Measurements from ENCODE around the gene CPT1A.
A peak's percentile ranks its signal among the peaks of the same experiment; 100 is the strongest.

The CPT1A gene

DNA sequence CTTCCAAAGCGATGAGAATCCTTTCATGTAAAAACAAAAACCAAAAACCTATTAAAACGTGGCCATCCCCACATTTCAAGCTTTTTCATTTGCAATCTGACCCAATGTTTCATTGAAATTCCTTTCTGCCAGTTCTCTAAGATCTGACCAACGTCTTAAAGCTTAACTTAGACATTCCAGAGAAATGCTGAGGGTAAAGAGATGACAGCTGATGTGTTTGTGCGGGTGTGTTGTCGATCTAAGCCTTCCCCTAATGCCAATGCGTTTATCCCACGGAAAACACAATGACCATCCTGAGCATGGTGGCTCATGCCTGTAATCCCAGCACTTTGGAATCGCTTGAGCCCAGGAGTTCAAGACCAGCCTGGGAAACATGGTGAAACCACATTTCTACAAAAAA lies 84.0 kb downstream of the CPT1A start:
- no peak for DNase-seq (ENCODE audit: low read depth)

GRCh38 chr11:68756171-68756766 lies 85.4 kb downstream of the CPT1A start:
- DNase-seq (ENCODE audit: low read depth), result no peak

DNA sequence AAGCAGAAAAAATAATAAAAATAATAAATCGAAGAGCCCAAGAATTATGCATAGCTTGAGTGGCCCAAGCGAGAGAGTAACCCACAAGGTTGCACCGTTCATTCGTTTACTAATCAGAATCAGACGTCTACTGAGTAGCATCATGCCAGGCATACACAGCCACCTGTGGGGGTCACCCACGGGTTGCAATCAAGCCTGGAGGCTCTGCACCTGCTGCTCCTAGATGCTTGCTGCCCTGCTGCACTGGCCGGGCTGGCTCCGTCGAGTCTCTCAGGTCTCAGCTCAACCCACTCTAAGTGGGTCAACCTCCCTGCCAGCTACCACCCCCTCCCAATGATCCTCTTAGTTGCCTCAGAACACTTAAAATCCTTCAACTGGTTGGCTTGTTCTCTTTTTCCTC lies 88.4 kb downstream of the CPT1A start:
- DNase-seq (ENCODE audit: low read depth), result no peak

DNA sequence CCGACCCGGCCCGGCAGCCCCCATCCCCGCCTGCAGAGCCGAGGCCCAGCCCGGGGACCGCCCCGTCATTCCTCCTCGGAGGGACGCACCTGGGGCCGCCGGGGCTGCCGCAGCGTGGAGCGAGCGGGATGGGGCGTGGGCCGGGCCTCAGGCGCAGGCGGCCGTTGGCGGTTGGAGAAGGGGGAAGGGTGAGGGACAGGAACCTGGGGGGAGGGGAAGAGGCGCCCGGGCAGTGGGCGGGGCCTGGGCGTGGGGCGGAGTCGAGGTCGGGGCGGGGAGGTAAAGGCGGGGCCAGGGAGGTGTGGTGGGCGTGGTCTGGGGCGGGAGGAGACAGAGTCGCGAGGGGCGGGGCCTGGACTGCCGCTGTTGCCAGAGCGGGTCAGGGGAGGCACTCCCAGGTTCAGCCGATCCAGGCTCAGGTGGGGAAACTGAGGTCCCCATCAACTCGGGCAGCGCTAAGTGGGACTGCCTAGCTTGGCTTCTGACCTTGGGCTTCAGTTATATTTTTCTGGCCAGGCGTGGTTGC lies 90.3 kb downstream of the CPT1A start, which contains the start of gene TESMIN:
TSS of gene TESMIN (minus strand) at position 190 of the 526 bp plus-strand sequence. CDS start 860 bp downstream, outside the sequence.
- DNase-seq (ENCODE audit: low read depth), result peak; percentile 87

- no peak for DNase-seq (ENCODE audit: low read depth)
These were observed 90.8 kb downstream of the CPT1A start for GRCh38 chr11:68751004-68751325.

DNA sequence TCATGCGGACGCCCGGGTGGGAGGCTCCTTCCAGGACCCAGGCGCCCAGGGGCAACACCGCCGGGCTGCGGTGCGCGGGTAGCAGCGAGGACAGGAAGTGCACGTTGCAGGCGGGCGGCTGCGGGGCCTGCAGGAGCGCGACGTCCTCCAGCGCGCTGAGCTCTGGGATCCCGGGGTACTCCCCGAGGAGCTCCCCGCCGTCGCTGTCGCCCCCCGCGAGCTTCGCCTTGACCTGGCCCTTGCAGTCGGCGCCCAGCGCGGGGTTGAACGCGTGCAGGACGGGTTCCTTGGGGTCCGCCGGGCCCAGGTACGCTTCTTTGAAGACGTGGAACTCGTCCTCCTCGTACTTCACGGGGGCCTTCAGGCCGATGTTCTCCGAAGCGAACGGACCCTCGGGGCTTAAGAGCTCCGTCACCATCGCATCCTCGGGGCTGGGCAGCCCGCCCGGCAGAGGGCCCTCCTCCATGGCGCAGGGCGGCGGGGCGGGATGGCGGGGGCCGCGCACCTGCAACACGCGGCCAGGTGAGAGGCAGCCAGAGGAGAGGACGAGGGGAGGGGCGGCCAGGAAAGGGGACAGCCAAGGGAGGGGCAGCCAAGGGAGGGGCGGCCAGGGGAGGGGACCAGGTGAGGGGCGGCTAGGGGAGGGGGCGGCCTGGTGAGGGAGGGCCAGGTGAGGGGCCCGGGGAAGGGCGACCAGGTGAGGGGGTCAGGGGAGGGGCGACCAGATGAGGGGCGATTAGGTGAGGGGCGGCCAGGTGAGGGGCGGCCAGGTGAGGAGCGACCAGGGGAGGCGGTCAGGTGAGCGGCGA lies 91.3 kb downstream of the CPT1A start:
- no peak for DNase-seq (ENCODE audit: low read depth)

DNA sequence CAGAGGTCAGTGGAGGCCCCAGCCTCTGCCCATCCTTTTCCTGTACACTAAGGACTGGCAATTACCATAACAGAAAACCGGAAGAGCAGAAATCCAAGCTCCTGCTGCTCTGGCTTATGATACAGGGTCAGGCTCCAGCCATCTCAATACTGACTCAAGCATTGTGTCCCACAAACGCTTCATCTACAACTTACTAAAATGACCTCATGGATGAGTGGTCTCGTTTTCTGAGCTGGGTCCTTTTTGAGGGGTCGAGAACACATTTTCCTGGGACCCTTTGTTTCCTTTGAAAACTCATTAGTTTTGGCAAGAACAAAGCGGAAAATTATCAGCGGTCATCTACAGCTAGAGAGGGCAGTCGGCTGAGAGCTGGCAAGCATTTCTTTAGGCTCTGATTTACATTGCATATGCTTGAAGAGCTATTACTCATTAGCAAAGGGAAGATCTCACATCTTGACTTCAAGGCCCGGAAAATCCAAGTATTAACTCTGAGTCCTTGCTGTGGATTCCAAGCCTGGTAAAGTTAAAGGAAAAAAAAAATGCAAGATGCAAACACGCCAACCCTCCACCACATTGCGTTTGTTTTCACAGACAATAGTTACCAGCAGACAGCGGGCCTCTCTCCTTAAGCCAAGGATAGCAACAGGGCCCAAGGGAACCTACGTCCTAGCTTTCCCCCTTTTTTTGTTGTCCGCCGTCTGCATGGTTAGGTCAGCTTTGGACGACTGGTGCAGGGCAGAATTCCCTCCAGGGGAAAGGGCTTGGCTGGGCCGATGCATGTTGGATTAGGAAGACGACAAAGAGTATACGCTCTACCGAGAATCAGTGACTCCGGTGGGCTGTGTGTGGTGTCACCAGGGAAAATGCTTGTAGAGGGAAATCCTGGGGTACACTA lies 92.2 kb downstream of the CPT1A start:
- DNase-seq (ENCODE audit: low read depth), result no peak

DNA sequence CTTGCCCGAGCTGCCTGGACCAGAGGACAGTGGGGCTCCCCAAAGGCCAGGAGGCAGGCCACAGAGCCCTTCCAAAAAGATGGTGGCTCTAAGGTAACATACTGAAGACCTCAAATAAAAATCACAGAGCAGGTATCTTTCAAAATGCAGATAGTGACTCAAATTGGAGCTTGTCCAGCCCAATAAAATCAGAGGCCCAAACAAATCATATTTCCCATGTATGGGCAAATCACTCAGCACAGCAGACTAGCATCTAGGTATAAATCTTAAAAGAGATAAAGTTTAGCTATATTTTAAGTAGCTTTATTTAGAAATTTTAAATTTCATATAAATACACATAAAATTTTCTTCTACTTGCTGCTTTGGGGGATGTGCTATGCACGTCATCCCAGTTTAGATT lies 93.7 kb downstream of the CPT1A start:
- DNase-seq (ENCODE audit: low read depth), result no peak

DNA sequence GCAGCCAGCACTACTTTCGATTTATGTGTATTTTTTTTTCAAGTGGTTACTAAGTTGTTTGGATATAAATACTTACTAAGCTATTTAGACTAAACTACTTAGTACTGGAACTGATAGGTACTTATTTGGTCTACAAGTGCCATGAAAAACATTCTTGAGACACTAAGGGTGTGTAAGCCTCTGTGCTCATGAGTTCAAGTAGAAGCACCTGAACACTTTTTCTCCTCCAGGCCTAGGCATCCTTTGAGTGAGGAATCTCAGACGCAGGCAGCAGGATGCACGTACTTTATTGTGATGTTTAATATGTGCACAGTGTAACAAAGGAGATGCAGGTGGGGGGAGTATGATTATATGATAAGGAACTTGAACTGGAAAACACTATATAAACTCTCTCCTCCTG lies 98.2 kb downstream of the CPT1A start:
- no peak for DNase-seq (ENCODE audit: low read depth)

GRCh38 chr11:68741463-68741862 lies 100.3 kb downstream of the CPT1A start:
- no peak for DNase-seq (ENCODE audit: low read depth)

DNA sequence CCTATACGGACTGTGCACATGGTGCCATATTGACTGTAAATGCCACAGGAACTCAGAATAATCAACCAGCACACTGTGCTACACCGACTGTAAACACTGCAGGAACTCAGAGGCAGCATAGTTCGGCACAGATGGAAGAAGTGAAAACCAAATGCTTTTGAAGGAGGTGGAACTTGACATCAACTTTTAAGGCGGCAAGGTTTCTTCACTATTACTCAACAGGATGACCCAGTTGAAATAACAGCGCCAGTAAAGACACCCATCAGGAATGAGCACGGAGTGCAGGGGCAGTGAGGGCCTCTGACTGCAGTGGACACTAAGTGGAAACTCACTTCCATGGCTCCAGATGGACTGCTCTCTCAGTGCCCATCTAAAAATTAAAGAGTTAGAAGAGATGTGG lies 106.1 kb downstream of the CPT1A start:
- no peak for DNase-seq (ENCODE audit: low read depth)

DNA sequence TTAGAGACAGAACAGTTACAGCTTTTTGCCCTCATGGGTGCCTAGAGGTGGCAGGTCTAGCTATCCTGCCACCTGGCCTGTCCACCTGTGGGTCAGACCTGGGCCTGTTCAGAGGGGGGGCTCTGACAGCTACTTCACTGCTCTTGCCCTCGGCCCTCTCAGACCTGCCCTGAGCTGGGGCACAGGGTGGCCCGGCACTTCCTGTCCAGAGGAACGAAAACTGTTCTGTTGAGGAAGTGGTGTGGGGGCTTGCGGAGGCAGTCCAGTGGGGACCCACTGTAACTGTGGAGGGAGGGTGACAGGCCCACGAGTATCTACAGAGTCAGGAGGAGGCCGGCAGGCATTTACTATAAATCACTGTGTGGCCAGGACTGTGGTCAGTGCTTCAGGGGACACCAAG lies 106.6 kb downstream of the CPT1A start:
- no peak for DNase-seq (ENCODE audit: low read depth)

DNA sequence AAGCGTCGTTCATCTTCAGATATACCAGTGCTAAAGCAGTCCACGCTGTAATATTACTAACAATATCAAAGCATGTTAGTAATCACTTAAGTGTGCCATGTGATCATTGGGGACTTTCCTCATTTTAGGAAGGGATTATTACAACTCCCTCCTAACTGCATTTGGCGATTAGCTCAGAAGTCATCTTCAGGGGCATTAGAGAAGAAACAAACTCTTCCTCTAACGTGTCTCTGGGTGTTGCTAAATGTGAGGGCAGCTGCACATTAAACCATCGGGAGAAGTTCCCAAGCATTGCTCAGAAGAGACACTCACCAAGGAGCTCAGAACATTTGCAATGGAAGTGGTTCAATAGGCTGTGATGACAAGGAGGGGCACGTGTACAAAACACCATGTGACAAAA lies 107.6 kb downstream of the CPT1A start:
- no peak for DNase-seq (ENCODE audit: low read depth)

GRCh38 chr11:68727783-68728182 lies 113.9 kb downstream of the CPT1A start:
- DNase-seq (ENCODE audit: low read depth), result no peak

GRCh38 chr11:68724293-68724692 lies 117.4 kb downstream of the CPT1A start:
- no peak for DNase-seq (ENCODE audit: low read depth)

- DNase-seq (ENCODE audit: low read depth), result no peak
These were observed 119.6 kb downstream of the CPT1A start for GRCh38 chr11:68722143-68722542.

- no peak for DNase-seq (ENCODE audit: low read depth)
These were observed 120.6 kb downstream of the CPT1A start for GRCh38 chr11:68721075-68721474.

GRCh38 chr11:68715456-68716122 lies 126.1 kb downstream of the CPT1A start:
- no peak for DNase-seq (ENCODE audit: low read depth)

GRCh38 chr11:68714060-68714856 lies 127.5 kb downstream of the CPT1A start:
- no peak for DNase-seq (ENCODE audit: low read depth)

GRCh38 chr11:68711114-68711513 lies 130.6 kb downstream of the CPT1A start:
- no peak for DNase-seq (ENCODE audit: low read depth)

DNA sequence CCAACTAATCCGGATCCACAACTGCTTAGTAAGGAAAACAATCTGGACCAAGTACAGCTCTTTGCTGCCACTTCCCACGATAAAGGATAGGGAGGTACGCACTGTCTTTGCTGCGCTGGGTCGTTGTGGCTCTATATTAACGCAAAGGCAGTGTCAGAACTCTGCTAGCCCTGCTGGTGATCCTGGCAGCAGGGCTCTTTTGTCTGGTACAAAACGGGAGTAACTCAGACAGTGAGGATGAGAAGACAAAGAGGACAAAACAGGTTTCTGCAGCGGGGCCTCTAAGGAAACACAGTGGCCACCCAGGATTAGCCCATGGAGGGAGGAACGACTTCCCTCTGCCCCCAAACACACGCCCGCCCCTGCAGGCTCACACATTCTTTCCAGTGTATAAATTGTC lies 131.3 kb downstream of the CPT1A start:
- DNase-seq (ENCODE audit: low read depth), result no peak

Measured in stimulated activated CD8-positive, alpha-beta memory T cell treated with anti-CD3 and anti-CD28 coated beads, Interleukin-7, amount 100 ng/mL, for 24 hours (primary cell).